Right lobe of liver (tissue), 6 donors: ENCODE data around the gene TEDC1. TPM values are rescaled to one million over a fixed set of nuclear protein-coding genes. Genes with fewer than 3 reads are reported as not detected.

Source experiments
- ATAC-seq, 4 donors: fragments of 200-7000 bp; cut with Tn5 transposase; one replicate each; pipeline ENCODE4 v1.9.1; 2020; ENCODE audit warnings: mild to moderate bottlenecking in 4 of 4, moderate library complexity in 4 of 4
- DNase-seq, 3 donors: peaks; one replicate each; pipeline ENCODE4 v3.0.0-alpha.2; 2020
- H3K27ac ChIP-seq, 3 donors: fragments of 200-600 bp; one replicate each; pipeline ENCODE4 v1.8.0; 2022
- H3K27me3 ChIP-seq, 2 donors: fragments of 200-600 bp; one replicate each; pipeline ENCODE4 v1.8.0; 2022
- H3K36me3 ChIP-seq, 4 donors: fragments of 200-600 bp; sonication (generic) in 1 of 4; one replicate each; pipeline versions ENCODE4 v1.5.1 to v1.8.0; 2017 to 2022; ENCODE audit warnings: control low read depth in 1 of 4
- H3K4me1 ChIP-seq, 4 donors: fragments of 200-600 bp; sonication (generic) in 1 of 4; one replicate each; pipeline versions ENCODE4 v1.5.1 to v1.8.0; 2017 to 2022; ENCODE audit warnings: control low read depth in 1 of 4
- H3K4me3 ChIP-seq, 3 donors: fragments of 200-600 bp; one replicate each; pipeline ENCODE4 v1.8.0; 2022
- H3K9me3 ChIP-seq, 4 donors: fragments of 200-600 bp; sonication (generic) in 1 of 4; one replicate each; pipeline versions ENCODE4 v1.5.1 to v1.8.0; 2017 to 2022; ENCODE audit warnings: control low read depth in 1 of 4
- POLR2A ChIP-seq: fragments of 450-650 bp; IDR thresholded peaks from one replicate; pipeline ENCODE4 v1.6.1; 2017; ENCODE audit warnings: antibody characterized with exemption, mild to moderate bottlenecking
- WGBS: methylation state at CpG from one replicate; pipeline ENCODE4 v1.1.6; 2018; ENCODE audit warnings: low coverage, low lambda C conversion rate; ENCODE audit not compliant: insufficient coverage; ENCODE audit errors: missing lambda C conversion rate; 5-methylcytosine and 5-hydroxymethylcytosine counted together
- intact Hi-C, 2 donors: fragments of 100-400 bp; cut with DNase I; formaldehyde crosslinking; loops; one replicate each; pipeline versions ENCODE4 v1.11.2 to v1.14.1; 2022
- total RNA-seq, 6 experiments: library from RNA; depleted of rRNA in 2 of 6; stranded (reverse); fragments of >200 nt in 2 of 6; fragmentation: NEBNext Ultra II Directional in 3 of 6; extraction: Animal tissue kit (Norgen Biotek cat#: 25700) in 3 of 6; gene quantifications; one replicate each; pipeline versions ENCODE4 v1.1.0 to v1.2.4, GENCODE V29; 2016 to 2023
- TF ChIP-seq, protein P1 (sequence below), 4 donors: fragments of 200-600 bp in 3 of 4; fragments of 450-650 bp in 1 of 4; IDR thresholded peaks; one replicate each; pipeline versions ENCODE4 v1.5.1 to v1.8.0; 2016 to 2022; ENCODE audit warnings: antibody characterized with exemption in 4 of 4, mild to moderate bottlenecking in 2 of 4
- donor health status: DM: no; HTN: yes; CAD: no.
- donor health status: DM: no; HTN: no; CAD: no.
- donor health status: DM: no; HTN: no; CAD: no.
- donor health status: DM: no; HTN: yes; CAD: no.
- donor health status: DM: no; HTN: yes; CAD: no.

The TEDC1 gene
- total RNA-seq, 6 experiments from 2014 or later, result 2.2 to 8.1 (median 3.9) TPM

GRCh38 chr14:105503935-105504692 lies 13.1 kb downstream of the TEDC1 start:
- TF ChIP-seq, protein P1, sequence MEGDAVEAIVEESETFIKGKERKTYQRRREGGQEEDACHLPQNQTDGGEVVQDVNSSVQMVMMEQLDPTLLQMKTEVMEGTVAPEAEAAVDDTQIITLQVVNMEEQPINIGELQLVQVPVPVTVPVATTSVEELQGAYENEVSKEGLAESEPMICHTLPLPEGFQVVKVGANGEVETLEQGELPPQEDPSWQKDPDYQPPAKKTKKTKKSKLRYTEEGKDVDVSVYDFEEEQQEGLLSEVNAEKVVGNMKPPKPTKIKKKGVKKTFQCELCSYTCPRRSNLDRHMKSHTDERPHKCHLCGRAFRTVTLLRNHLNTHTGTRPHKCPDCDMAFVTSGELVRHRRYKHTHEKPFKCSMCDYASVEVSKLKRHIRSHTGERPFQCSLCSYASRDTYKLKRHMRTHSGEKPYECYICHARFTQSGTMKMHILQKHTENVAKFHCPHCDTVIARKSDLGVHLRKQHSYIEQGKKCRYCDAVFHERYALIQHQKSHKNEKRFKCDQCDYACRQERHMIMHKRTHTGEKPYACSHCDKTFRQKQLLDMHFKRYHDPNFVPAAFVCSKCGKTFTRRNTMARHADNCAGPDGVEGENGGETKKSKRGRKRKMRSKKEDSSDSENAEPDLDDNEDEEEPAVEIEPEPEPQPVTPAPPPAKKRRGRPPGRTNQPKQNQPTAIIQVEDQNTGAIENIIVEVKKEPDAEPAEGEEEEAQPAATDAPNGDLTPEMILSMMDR (IDR thresholded peaks at IDR 0.05), result no peak
- TF ChIP-seq POLR2A, result no peak
- intact Hi-C loops, result no loop called here
- Histone ChIP-seq H3K9me3 (no peaks in the 10 kb centered on the region), H3K4me3 (no peak overlapping the region), H3K27me3 (no peaks in the 10 kb centered on the region), H3K36me3 (no peaks in the 10 kb centered on the region), H3K4me1 (no peaks in the 10 kb centered on the region), H3K27ac (no peak overlapping the region)
- ATAC-seq (no peak), DNase-seq (no peak)
- 70% methylated on average over 16 of the region's 29 CpGs for whole genome bisulfite sequencing

- no peak for DNase-seq
- 100% methylated on average over 5 of the region's 16 CpGs for WGBS
- Histone ChIP-seq H3K36me3 (no peaks in the 10 kb centered on the region), H3K9me3 (no peaks in the 10 kb centered on the region), H3K4me3 (no peak overlapping the region), H3K27ac (no peak overlapping the region), H3K4me1 (no peaks in the 10 kb centered on the region), H3K27me3 (no peaks in the 10 kb centered on the region)
- TF ChIP-seq, protein P1 (IDR thresholded peaks at IDR 0.05), result no peak
- no peak for TF ChIP-seq POLR2A
- peak in 1 of 4 donors; percentile 15 for ATAC-seq
- intact Hi-C loops, result no loop called here
Observed at GRCh38 chr14:105505101-105505500, 14.1 kb downstream of the TEDC1 start.

DNA sequence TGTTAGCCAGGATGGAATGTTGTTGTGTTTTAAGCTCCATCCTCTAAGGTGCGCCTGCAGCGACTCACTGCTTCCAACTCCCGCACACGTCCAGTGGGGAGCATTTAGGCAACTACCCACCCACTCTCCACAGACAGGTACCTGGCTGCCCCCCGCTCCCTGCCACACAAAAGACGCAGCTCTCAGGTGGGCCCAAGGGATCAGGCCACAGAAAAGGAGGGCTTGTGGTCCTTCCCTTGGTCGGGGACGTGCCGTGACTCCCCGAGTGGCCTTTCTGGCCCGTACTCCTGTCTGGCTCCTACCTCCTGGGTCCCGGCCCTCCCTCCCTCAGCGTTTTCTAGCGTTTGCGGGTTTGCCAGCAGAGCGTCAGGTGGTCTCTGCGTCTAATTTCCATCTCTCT lies 16.2 kb downstream of the TEDC1 start:
- Histone ChIP-seq H3K36me3 (no peaks in the 10 kb centered on the region), H3K9me3 (no peaks in the 10 kb centered on the region), H3K27me3 (no peaks in the 10 kb centered on the region), H3K27ac (no peak overlapping the region), H3K4me1 (no peaks in the 10 kb centered on the region), H3K4me3 (no peak overlapping the region)
- 65% methylated on average over 15 of the region's 17 CpGs for WGBS
- no peak for ATAC-seq
- intact Hi-C loops, result no loop called here
- TF ChIP-seq, protein P1 (IDR thresholded peaks at IDR 0.05), result no peak
- TF ChIP-seq POLR2A, result no peak
- DNase-seq, result no peak

- no peak overlapping the region for H3K27ac ChIP-seq
- intact Hi-C loops, result no loop called here
- no peak for DNase-seq
Observed at GRCh38 chr14:105508069-105508468, 17.0 kb downstream of the TEDC1 start.

DNA sequence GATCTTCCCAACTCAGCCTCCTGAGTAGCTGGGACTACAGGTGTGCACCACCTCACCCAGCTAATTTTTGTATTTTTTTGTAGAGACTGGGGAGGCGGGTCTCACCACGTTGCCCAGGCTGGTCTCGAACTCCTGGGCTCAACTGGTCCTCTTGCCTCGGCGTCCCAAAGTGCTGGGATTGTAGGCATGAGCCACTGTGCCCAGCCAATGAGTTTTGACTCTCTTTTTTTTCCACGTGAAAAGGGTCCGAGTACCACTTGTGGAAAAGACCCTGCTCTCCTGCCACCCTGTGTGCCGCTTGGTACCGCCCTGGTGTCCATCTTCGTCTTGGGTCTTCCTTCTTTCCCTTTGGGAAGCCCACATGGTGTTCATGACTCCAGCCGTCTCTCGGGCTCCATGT lies 17.6 kb downstream of the TEDC1 start:
- Histone ChIP-seq H3K27me3 (no peaks in the 10 kb centered on the region), H3K27ac (no peak overlapping the region), H3K36me3 (no peaks in the 10 kb centered on the region), H3K4me3 (no peak overlapping the region), H3K9me3 (no peaks in the 10 kb centered on the region), H3K4me1 (no peaks in the 10 kb centered on the region)
- ATAC-seq (no peak), DNase-seq (no peak)
- intact Hi-C loops, result no loop called here
- TF ChIP-seq, protein P1 (IDR thresholded peaks at IDR 0.05), result no peak
- 78% methylated on average over 8 of the region's 12 CpGs for WGBS

More at GRCh38 chr14:105508069-105508468, 17.0 kb downstream of the TEDC1 start:
- TF ChIP-seq POLR2A, result no peak
- H3K36me3 ChIP-seq, result no peaks in the 10 kb centered on the region
- H3K27me3 ChIP-seq, result no peaks in the 10 kb centered on the region
- H3K9me3 ChIP-seq, result no peaks in the 10 kb centered on the region
- no peak for ATAC-seq
- WGBS, result 79% methylated on average over 8 of the region's 16 CpGs
- H3K4me3 ChIP-seq, result no peak overlapping the region
- no peaks in the 10 kb centered on the region for H3K4me1 ChIP-seq
